GM18870 (cell line): ENCODE data around the gene ZSCAN5B.

Experiments used
- ATAC-seq: cut with Tn5 transposase; IDR thresholded peaks from one replicate; pipeline ENCODE4 v1.9.1; 2021; ENCODE audit warnings: moderate library complexity; ENCODE audit not compliant: unreplicated experiment

Gene ZSCAN5B

DNA sequence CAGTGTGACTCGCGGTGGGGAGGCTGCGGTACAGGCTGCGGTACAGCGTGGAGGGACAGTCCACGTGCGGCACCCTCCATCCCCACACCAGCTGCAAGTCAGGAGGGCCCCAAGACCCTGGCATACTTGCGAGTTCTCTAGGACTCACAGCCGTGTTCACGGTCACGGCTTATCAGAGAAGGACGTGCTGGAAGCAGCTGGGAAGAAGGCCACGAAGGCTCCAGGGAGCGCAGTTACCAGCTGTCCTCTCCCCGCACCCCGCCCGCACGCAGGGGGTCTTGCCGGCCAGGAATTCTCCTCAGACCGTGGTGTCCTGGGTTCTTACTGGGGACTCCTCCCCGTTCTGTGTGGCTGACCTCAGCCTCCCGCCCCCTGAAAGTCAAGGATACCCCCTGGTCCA lies 50.3 kb downstream of the ZSCAN5B start:
- no peak for ATAC-seq

- ATAC-seq, result no peak
These were observed 50.7 kb downstream of the ZSCAN5B start for GRCh38 chr19:56146904-56147303.

DNA sequence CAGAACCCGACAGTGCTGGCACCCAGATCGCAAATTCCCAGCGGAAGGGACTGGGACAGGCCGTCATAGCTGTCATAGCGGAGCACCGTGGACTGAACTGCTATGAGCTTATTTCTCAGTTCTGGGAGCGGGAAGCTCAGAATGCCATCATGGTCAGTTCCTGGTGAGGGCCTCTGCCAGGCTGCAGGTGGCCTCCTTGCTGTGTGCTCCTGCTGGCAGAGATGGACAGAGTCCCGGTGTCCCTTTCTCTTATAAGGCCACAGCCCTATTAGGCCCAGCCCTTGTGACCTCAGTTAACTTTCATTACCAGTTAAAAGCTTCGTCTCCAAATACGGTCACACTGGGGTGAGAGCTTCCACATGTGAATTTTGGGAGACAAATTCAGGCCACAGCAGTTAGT lies 51.9 kb downstream of the ZSCAN5B start:
- no peak for ATAC-seq

GRCh38 chr19:56144831-56145230 lies 52.8 kb downstream of the ZSCAN5B start:
- ATAC-seq, result no peak

DNA sequence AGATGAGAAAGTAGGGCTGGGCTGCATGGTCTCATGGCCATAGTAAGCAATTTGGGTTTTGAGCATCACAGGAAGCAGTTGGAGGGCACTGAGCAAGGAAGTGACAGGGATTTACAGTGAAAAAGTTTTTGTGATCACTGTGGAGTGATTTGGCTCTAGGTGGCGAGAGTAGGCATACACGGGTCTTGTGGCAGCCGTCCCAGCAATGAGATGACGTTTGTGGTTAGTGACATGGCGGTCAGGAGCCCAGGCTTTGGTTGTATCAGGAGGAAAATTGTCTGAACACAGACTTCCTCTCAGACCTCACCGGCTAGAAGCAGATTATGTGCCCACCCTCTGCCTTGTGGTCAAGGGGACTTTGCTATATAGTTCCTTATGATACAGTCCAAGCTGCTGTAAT lies 53.2 kb downstream of the ZSCAN5B start:
- ATAC-seq, result no peak

GRCh38 chr19:56142897-56143434 lies 54.6 kb downstream of the ZSCAN5B start:
- no peak for ATAC-seq

DNA sequence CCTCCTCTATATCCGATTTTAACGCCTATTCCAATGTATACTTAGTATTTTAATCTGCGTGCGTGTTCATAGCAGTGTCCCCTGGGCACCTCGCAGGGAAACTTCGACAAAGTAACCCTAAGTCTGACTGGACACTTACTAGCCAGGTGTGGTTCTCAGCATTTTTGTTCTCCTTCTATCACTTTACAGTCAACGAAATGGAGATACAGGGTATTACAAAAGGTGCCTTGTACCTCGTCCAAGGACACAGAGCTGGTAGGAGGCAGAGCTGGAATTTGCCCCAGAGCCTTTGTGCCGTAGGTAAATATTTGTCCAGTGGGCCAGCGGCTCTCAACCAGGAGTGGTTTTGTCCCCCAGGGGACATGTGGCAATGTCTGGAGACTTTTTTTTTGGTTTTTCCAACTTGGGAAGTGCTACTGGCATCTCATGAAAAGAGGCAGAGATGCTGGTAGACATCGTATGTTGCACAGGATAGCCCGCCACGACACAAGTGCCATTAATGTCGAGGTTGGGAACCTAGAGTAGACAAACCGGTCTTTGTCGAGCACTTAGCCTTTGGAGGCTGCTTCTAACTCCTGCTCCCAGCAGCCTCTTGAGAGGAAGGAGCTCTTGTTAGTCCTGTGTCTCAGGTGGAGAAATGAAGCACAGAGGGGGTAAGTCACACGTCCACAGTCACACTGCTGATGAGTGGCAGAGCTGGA lies 55.3 kb downstream of the ZSCAN5B start:
- ATAC-seq, result no peak

DNA sequence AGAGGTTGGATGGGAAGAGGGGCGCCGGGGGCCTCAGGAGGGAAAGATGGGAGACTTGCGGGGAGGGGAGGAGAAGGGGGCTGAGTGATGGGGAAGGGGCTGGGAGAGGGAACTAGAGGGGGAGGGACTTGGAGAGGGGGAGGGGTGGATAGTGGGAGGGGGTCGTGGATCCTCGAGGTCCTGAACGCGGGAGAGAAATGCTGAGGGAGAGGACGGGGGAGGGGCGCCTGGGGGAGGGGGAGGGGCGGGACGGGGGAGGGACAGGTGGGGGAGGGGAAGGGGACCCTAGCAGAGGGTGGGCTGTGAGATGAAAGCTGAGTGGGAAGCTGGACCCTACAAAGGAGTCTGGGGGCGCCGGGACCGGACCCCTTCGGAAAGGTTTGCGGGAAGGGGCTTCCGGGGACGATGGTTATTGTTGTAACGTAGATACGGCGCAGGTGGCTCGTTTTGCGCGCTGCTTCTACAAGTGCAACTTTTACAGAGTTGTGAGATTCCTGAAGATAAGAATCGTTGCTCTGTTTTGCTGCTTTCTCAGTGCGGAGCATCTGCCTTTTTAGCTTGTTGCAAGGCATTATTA lies 56.1 kb downstream of the ZSCAN5B start:
- ATAC-seq, result no peak

- ATAC-seq, result peak; percentile 83
These were observed 56.8 kb downstream of the ZSCAN5B start, which contains the start of gene ZNF444 for GRCh38 chr19:56140583-56141416. Gene ZNF444, plus strand, starts transcription at chr19:56141287. Its CDS starts 5,625 bp downstream, at chr19:56146912.

DNA sequence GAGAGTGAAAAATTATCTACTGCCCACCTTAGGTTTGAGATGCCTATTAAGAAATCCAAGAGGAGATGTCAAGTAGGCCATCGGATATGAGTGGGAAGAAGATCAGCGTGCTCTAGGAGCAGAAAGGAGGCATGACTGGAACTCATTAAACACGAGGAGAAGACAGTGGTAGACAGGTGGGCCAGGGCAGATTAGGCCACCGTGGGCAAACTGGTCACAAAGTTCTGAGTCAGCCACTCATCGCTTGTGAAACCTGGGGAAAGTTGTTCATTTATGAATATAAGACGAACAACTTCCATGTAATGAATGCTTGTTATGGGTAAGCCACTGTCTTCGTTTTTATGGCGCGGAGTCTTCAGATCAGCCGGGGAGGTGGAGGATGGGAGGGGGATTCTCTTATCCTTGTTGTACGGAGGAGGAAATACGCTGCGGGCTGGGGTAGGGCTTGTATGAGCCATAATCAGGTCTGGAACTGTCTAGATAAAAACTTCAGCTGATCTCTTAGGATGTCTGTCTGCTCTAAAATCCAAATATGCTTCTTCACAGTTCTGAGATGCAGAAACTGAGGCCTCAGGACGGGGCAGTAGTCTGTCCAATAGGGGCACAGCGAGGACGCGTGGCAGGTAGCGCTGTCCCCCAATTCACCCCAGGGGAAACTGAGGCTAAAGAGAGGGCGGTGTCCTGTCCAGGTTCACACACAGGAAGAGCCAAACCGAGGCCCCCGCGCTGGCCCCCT lies 57.6 kb downstream of the ZSCAN5B start:
- no peak for ATAC-seq
